ENCODE results near the gene RAD54L.

- TF ChIP-seq CTCF (IDR thresholded peaks at IDR 0.05): no peak
- TF ChIP-seq EZH2phosphoT487 (IDR thresholded peaks at IDR 0.05; ENCODE audit: borderline replicate concordance, low read depth): no peak
- no peak for TF ChIP-seq TAF1 (IDR thresholded peaks at IDR 0.05; ENCODE audit: borderline replicate concordance, low read depth, low read length)
- no peak for TF ChIP-seq YY1 (IDR thresholded peaks at IDR 0.05; ENCODE audit: low read depth)
- TF ChIP-seq EP300 (IDR thresholded peaks at IDR 0.05; ENCODE audit: borderline replicate concordance in 1 of 2, low read depth in 1 of 2, low read length in 1 of 2): no peak
- TF ChIP-seq SMC3 (IDR thresholded peaks at IDR 0.05; ENCODE audit: low read depth, low read length): no peak
- TF ChIP-seq POLR2AphosphoS5 (IDR thresholded peaks at IDR 0.05; ENCODE audit: low read depth, low read length): no peak
- no peak for TF ChIP-seq CHD2 (IDR thresholded peaks at IDR 0.05; ENCODE audit: low read length, partially characterized antibody)
- no peak for TF ChIP-seq NFIC (IDR thresholded peaks at IDR 0.05; ENCODE audit: borderline replicate concordance)
- no peak; the same call in 1 of the 2 replicates for TF ChIP-seq SIN3A (IDR thresholded peaks at IDR 0.05; ENCODE audit: borderline replicate concordance, low read depth, low read length)
- no peak for TF ChIP-seq JUND (IDR thresholded peaks at IDR 0.05)
- no peak for TF ChIP-seq ELF1 (IDR thresholded peaks at IDR 0.05)
- no peak for TF ChIP-seq TEAD4 (IDR thresholded peaks at IDR 0.05; ENCODE audit: borderline replicate concordance, insufficient read depth)
Observed at GRCh38 chr1:46303872-46304326, 56.3 kb downstream of the RAD54L start.
